GM13976 (cell line): ENCODE results near the gene UBAC2.

Experiments used
- DNase-seq: peaks from one replicate; pipeline ENCODE4 v3.0.0; 2012; ENCODE audit warnings: low spot score
- in situ Hi-C: fragments of 300-500 bp; cut with MboI; formaldehyde crosslinking; loops from one replicate; pipeline ENCODE4 v1.12.0; 2022; ENCODE audit warnings: low sequenced_read_pairs, mixed read lengths, inconsistent platforms; ENCODE audit not compliant: unreplicated experiment
- TF ChIP-seq, protein P1 (sequence below): IDR thresholded peaks from 2 replicates; pipeline ENCODE4 v1.5.1; 2012; ENCODE audit warnings: borderline replicate concordance, mild to moderate bottlenecking; ENCODE audit not compliant: insufficient read depth; ENCODE audit errors: extremely low read depth, missing control alignments, control extremely low read depth

UBAC2 gene

DNA sequence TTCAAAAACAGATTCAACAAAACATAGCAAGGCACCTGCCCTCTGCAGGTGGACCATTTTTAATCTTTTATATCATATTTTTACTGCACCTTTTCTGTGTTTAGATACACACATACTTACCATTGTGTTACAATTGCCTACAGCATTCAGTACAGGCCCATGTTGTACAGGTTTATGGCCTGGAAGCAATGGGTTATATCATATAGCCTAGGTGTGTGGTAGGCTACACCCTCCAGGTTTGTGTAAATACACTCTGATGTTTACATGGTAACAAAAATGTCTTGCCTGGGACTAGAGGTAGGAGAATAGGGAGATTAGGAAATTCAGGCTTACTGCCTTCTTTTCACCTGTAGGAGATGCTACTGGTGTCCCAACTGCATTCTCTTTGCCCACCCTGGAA lies 8.2 kb upstream of the UBAC2 start:
- TF ChIP-seq, protein P1, sequence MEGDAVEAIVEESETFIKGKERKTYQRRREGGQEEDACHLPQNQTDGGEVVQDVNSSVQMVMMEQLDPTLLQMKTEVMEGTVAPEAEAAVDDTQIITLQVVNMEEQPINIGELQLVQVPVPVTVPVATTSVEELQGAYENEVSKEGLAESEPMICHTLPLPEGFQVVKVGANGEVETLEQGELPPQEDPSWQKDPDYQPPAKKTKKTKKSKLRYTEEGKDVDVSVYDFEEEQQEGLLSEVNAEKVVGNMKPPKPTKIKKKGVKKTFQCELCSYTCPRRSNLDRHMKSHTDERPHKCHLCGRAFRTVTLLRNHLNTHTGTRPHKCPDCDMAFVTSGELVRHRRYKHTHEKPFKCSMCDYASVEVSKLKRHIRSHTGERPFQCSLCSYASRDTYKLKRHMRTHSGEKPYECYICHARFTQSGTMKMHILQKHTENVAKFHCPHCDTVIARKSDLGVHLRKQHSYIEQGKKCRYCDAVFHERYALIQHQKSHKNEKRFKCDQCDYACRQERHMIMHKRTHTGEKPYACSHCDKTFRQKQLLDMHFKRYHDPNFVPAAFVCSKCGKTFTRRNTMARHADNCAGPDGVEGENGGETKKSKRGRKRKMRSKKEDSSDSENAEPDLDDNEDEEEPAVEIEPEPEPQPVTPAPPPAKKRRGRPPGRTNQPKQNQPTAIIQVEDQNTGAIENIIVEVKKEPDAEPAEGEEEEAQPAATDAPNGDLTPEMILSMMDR: no peak
- DNase-seq: no peak
- in situ Hi-C loops: no loop called here

DNA sequence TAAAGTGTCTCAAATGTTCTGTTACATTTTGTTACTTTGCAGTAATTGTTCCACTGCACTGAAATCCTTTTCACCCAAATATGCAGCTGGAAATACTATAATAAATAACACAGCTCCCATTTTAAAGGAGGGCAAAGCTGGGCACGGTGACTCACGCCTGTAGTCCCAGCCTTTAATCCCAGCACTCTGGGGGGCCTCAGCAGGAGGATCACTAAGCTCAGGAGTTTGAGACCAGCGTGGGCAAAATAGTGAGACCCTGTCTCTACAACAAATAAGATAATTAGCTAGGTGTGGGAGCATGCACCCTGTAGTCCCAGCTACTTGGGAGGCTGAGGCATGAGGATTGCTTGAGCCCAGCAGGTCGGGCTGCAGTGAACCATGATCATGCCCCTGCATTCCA lies 7.5 kb upstream of the UBAC2 start:
- in situ Hi-C loops: no loop called here
- TF ChIP-seq, protein P1: no peak
- no peak for DNase-seq

DNA sequence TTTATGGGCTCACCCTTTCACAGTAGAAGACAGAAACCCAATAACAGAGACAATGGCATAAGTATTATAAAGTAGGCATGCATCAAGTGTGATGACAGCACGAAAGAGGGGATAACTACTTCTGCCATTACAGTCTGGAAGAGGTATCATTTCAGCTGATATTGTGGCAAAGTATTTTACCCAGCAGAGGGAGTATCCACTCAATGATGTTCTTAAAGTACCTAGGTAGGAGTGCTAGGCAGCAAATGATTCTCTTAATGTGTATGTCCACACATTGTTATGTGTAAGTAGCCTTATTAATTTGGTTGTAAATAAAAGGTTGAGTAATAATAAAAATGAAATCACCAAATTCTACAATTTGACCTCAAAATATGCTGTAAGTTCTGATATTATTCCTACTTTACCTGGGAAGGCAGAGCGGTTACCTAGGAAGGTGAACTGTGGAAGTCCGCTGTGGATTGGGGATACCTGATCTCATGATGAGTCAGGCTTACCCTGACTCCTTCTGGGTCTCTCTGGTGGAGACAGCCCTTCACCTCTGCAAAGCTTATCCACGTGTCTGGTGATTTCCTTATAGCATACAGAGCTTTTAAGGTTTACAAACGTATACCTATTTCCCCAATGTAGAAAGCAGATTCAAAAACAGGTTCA lies 4.1 kb upstream of the UBAC2 start:
- in situ Hi-C loops: loop anchor here (5.0 kb wide), 1 partner anchor 66 kb away; no protein-coding TSS in a partner anchor
- TF ChIP-seq, protein P1: no peak
- DNase-seq: no peak

DNA sequence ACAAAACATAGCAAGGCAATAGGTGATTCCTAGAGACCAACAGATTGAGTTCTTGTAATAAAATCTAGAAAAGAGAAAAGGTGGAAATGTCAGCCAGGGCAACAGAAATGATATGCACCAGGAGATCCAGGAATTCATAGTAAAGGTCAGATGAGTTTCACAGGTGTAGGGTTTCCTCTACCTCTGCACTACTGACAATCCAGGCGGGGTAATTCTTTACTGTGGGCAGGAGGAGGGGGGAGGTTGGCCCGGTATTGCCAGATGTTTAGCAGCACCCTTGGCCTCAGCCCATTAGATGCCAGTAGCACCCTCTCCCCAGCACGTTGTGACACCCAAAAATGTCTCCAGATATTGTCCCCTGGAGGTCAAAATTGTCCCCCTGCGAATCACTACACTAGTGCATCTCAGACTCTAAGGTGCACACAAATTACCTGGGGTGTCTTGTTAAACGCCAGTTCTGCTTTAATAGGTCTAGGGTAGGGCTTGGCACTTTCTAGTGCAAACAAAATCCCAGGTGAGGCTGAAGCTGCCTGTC lies 3.5 kb upstream of the UBAC2 start:
- TF ChIP-seq, protein P1: no peak
- in situ Hi-C loops: loop anchor here (5.0 kb wide), 1 partner anchor 65 kb away; no protein-coding TSS in a partner anchor
- no peak for DNase-seq

DNA sequence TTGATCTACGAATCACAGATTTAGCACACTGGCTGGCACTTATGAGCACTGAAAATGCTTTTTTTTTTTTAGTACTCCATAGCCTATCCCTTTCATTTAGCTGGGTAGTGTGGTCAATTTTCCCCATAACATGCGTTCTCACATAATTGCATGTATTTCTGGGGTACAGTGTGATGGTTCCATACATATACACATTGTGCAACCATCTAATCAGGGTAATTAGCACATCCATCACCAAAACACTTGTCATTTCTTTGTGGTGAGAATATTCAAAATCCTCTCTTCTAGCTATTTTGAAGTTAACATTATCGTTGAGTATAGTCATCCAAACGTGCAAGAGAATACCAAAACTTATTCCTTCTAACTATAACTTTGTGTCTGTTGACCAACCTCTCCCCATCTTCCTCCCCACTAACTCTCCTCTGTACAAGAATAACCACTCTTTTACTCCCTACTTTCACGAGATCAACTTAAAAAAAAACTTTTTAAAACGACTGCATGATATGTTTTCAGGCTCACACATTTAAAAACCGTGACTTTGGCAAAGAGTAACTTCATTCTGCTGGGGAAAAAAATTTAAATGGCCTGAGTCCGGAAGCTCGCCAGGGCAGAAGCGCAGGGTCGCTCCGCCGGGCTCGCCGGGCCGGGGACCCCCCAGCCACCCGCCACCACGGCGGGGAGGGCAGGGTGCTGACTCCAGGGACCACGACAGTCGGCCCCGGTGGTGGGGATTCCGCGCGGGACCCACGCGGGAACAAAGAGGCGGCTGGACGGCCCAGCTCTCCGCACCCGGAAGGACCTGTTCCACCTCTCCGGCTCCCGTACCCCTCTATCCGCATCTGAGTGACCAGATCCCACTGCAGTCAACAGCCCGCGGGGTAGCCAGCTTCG lies 868 bp upstream of the UBAC2 start:
- in situ Hi-C loops: loop anchor here (5.0 kb wide), 1 partner anchor 63 kb away; no protein-coding TSS in a partner anchor
- TF ChIP-seq, protein P1: no peak
- no peak for DNase-seq
